Activated B cell treated with CpG ODN at 0.5 μM for 24 hours (primary cell): ENCODE data around the gene ARHGEF10L. TPM values are rescaled to one million over a fixed set of nuclear protein-coding genes. Genes with fewer than 3 reads are reported as not detected.

Source experiments
- ATAC-seq: fragments of 200-7000 bp; cut with Tn5 transposase; one replicate; pipeline ENCODE4 v1.10.0; 2021; ENCODE audit warnings: low read depth, mild to moderate bottlenecking, moderate library complexity
- CTCF ChIA-PET: fragments of 350-600 bp; sonication (Branson Sonifier 250); formaldehyde crosslinking; loops from one replicate; lab custom pipeline; 2021; ENCODE audit warnings: antibody characterized with exemption; lab: Charles Lee
- POLR2A ChIA-PET: fragments of 350-600 bp; sonication (Branson Sonifier 250); formaldehyde crosslinking; loops from one replicate; lab custom pipeline; 2021; ENCODE audit warnings: antibody characterized with exemption; lab: Charles Lee
- DNase-seq: peaks from one replicate; pipeline ENCODE4 v3.0.0; 2022
- H3K27ac Mint-ChIP-seq: one replicate; pipeline ENCODE4 v1.8.0; 2020; ENCODE audit warnings: mixed read lengths
- H3K27me3 Mint-ChIP-seq: one replicate; pipeline ENCODE4 v1.8.0; 2021; ENCODE audit warnings: mixed read lengths
- H3K36me3 Mint-ChIP-seq: one replicate; pipeline ENCODE4 v1.8.0; 2021; ENCODE audit warnings: low read depth, mixed read lengths
- H3K4me1 Mint-ChIP-seq: one replicate; pipeline ENCODE4 v1.8.0; 2021; ENCODE audit warnings: mixed read lengths
- H3K4me3 Mint-ChIP-seq: one replicate; pipeline ENCODE4 v1.8.0; 2020; ENCODE audit warnings: mild to moderate bottlenecking, mixed read lengths
- H3K9me3 Mint-ChIP-seq: one replicate; pipeline ENCODE4 v1.8.0; 2020; ENCODE audit warnings: mixed read lengths
- CTCF ChIP-seq: fragments of 200-600 bp; IDR thresholded peaks from one replicate; pipeline ENCODE4 v1.8.0; 2022; ENCODE audit warnings: antibody characterized with exemption, mild to moderate bottlenecking
- intact Hi-C: fragments of 100-400 bp; cut with micrococcal nuclease; formaldehyde crosslinking; loops from one replicate; pipeline ENCODE4 v1.15.1; 2024
- total RNA-seq: library from RNA; stranded (reverse); gene quantifications from 2 replicates; pipeline ENCODE4 v1.2.3, GENCODE V29; 2022

The ARHGEF10L gene
- total RNA-seq, 1 donor from 2014 or later: 0.62 TPM

GRCh38 chr1:17662786-17663185 lies 123.3 kb downstream of the ARHGEF10L start:
- Mint-ChIP-seq H3K27ac (no peak overlapping the region), H3K27me3 (no peaks in the 10 kb centered on the region), H3K4me1 (peaks cover 4% of the 10 kb centered on the region), H3K36me3 (no peaks in the 10 kb centered on the region), H3K9me3 (no peaks in the 10 kb centered on the region), H3K4me3 (no peak overlapping the region)
- intact Hi-C loops: loop anchor here (5.0 to 10.0 kb wide), 3 partner anchors 162 to 920 kb away; no protein-coding TSS in a partner anchor
- DNase-seq: no peak
- ChIA-PET POLR2A (no interaction called here), CTCF (interaction anchor here (0.6 to 1.6 kb wide), 4 partner anchors 9 to 1578 kb away, joined by 3 read pairs; no protein-coding TSS in a partner anchor)
- ATAC-seq: no peak
- TF ChIP-seq CTCF: no peak

- ATAC-seq (no peak), DNase-seq (no peak)
- no peak overlapping the region for H3K27ac Mint-ChIP-seq
- no peaks in the 10 kb centered on the region for H3K9me3 Mint-ChIP-seq
- POLR2A ChIA-PET: no interaction called here
- no peaks in the 10 kb centered on the region for H3K36me3 Mint-ChIP-seq
- peaks cover 4% of the 10 kb centered on the region for H3K4me1 Mint-ChIP-seq
- TF ChIP-seq CTCF: no peak
- H3K27me3 Mint-ChIP-seq: no peaks in the 10 kb centered on the region
- intact Hi-C loops: loop anchor here (5.0 to 10.0 kb wide), 3 partner anchors 161 to 919 kb away; no protein-coding TSS in a partner anchor
- no peak overlapping the region for H3K4me3 Mint-ChIP-seq
- CTCF ChIA-PET: interaction anchor here (1.1 to 1.6 kb wide), 3 partner anchors 10 to 912 kb away, joined by 3 read pairs; no protein-coding TSS in a partner anchor
Measured at GRCh38 chr1:17663646-17664045, 124.1 kb downstream of the ARHGEF10L start.

- Mint-ChIP-seq H3K4me1 (no peaks in the 10 kb centered on the region), H3K27ac (no peak overlapping the region), H3K27me3 (no peaks in the 10 kb centered on the region), H3K4me3 (no peak overlapping the region), H3K36me3 (no peaks in the 10 kb centered on the region), H3K9me3 (no peaks in the 10 kb centered on the region)
- POLR2A ChIA-PET: no interaction called here
- ATAC-seq: no peak
- CTCF ChIA-PET: interaction anchor here (1.6 kb wide), 1 partner anchor 436 kb away, joined by 3 read pairs; no protein-coding TSS in a partner anchor
- TF ChIP-seq CTCF: no peak
- intact Hi-C loops: loop anchor here (5.0 to 10.0 kb wide), 3 partner anchors 160 to 918 kb away; no protein-coding TSS in a partner anchor
- DNase-seq: no peak
Measured at GRCh38 chr1:17664322-17664721, 124.8 kb downstream of the ARHGEF10L start.

GRCh38 chr1:17665054-17665453 lies 125.6 kb downstream of the ARHGEF10L start:
- Mint-ChIP-seq H3K27ac (no peak overlapping the region), H3K9me3 (no peaks in the 10 kb centered on the region), H3K4me3 (no peak overlapping the region), H3K27me3 (no peaks in the 10 kb centered on the region), H3K36me3 (no peaks in the 10 kb centered on the region), H3K4me1 (no peaks in the 10 kb centered on the region)
- intact Hi-C loops: loop anchor here (10.0 kb wide), 2 partner anchors 160 to 640 kb away; no protein-coding TSS in a partner anchor
- no peak for DNase-seq
- CTCF ChIA-PET: no interaction called here
- TF ChIP-seq CTCF: no peak
- POLR2A ChIA-PET: no interaction called here
- ATAC-seq: no peak

- no peaks in the 10 kb centered on the region for H3K4me1 Mint-ChIP-seq
- no peaks in the 10 kb centered on the region for H3K36me3 Mint-ChIP-seq
- no peak overlapping the region for H3K27ac Mint-ChIP-seq
- no peak for DNase-seq
- no peaks in the 10 kb centered on the region for H3K27me3 Mint-ChIP-seq
- H3K9me3 Mint-ChIP-seq: no peaks in the 10 kb centered on the region
- POLR2A ChIA-PET: no interaction called here
- no peak for TF ChIP-seq CTCF
- CTCF ChIA-PET: no interaction called here
- ATAC-seq: no peak
- intact Hi-C loops: loop anchor here (10.0 kb wide), 2 partner anchors 159 to 639 kb away; no protein-coding TSS in a partner anchor
- H3K4me3 Mint-ChIP-seq: no peak overlapping the region
Measured at GRCh38 chr1:17665950-17666720, 126.6 kb downstream of the ARHGEF10L start.
